ENCODE results near the gene MCM10.

DNA sequence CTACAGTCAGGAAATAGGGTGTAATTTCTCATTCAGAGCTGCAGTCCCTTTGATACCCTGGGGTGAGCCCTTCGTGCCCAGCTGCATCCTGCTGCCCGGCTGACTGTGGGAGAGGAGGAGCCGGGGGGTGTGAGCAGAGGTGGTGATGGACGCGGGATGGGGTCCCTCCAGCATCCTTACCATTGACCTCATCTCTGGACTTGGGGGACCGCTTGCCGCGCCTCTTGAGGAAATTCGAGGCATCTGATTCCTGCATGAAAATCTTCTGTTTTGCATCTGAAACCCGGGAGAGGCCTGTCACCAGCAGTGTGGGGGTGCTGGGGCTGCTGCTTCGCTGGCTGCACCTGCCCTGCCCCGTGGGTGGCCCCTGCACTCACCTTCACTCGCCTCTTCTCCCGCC lies 72.0 kb downstream of the MCM10 start:
- TF ChIP-seq, protein P1, sequence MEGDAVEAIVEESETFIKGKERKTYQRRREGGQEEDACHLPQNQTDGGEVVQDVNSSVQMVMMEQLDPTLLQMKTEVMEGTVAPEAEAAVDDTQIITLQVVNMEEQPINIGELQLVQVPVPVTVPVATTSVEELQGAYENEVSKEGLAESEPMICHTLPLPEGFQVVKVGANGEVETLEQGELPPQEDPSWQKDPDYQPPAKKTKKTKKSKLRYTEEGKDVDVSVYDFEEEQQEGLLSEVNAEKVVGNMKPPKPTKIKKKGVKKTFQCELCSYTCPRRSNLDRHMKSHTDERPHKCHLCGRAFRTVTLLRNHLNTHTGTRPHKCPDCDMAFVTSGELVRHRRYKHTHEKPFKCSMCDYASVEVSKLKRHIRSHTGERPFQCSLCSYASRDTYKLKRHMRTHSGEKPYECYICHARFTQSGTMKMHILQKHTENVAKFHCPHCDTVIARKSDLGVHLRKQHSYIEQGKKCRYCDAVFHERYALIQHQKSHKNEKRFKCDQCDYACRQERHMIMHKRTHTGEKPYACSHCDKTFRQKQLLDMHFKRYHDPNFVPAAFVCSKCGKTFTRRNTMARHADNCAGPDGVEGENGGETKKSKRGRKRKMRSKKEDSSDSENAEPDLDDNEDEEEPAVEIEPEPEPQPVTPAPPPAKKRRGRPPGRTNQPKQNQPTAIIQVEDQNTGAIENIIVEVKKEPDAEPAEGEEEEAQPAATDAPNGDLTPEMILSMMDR (IDR thresholded peaks at IDR 0.05; ENCODE audit: low read depth, low read length, poor library complexity, severe bottlenecking): no peak
- TF ChIP-seq EZH2phosphoT487 (IDR thresholded peaks at IDR 0.05; ENCODE audit: borderline replicate concordance, low read length): no peak
